HG03442 (cell line): ENCODE measurements around the gene MOG.
"Not testable (repeated sequence)": the region's sequence is repeated elsewhere in the genome, so short reads cannot be mapped to it uniquely, and the experiment has no call there.

Experiments used
- ATAC-seq: cut with Tn5 transposase; IDR thresholded peaks from one replicate; pipeline ENCODE4 v1.9.1; 2021; ENCODE audit warnings: mild to moderate bottlenecking, moderate library complexity; ENCODE audit not compliant: unreplicated experiment

Gene MOG

GRCh38 chr6:29637247-29637646 lies 19.6 kb upstream of the MOG start:
- ATAC-seq, result no peak

GRCh38 chr6:29641430-29642148 lies 15.3 kb upstream of the MOG start:
- ATAC-seq, result no peak

- ATAC-seq, result no peak
Measured at GRCh38 chr6:29647927-29648642, 8.8 kb upstream of the MOG start.

- ATAC-seq, result peak; percentile 96
Measured at GRCh38 chr6:29649701-29650673, 6.9 kb upstream of the MOG start.

- no peak for ATAC-seq
Measured at GRCh38 chr6:29651413-29652197, 5.3 kb upstream of the MOG start.

GRCh38 chr6:29652198-29652584 lies 4.7 kb upstream of the MOG start:
- ATAC-seq, result no peak

GRCh38 chr6:29653452-29654038 lies 3.3 kb upstream of the MOG start:
- no peak for ATAC-seq

GRCh38 chr6:29655658-29656057 lies 1.2 kb upstream of the MOG start:
- ATAC-seq, result no peak

GRCh38 chr6:29656157-29656556 lies 735 bp upstream of the MOG start:
- ATAC-seq, result no peak

GRCh38 chr6:29661071-29661470 lies 4.2 kb downstream of the MOG start:
- ATAC-seq, result no peak

- not testable (repeated sequence) for ATAC-seq
Measured at GRCh38 chr6:29661502-29662141, 4.7 kb downstream of the MOG start.

- no peak for ATAC-seq
Measured at GRCh38 chr6:29663300-29664042, 6.6 kb downstream of the MOG start.

- no peak for ATAC-seq
Measured at GRCh38 chr6:29665942-29666825, 9.3 kb downstream of the MOG start.

GRCh38 chr6:29666826-29667130 lies 9.9 kb downstream of the MOG start:
- no peak for ATAC-seq

- ATAC-seq, result no peak
Measured at GRCh38 chr6:29667158-29667557, 10.3 kb downstream of the MOG start.

GRCh38 chr6:29671026-29671425 lies 14.1 kb downstream of the MOG start:
- no peak for ATAC-seq

GRCh38 chr6:29672116-29672515 lies 15.2 kb downstream of the MOG start:
- not testable (repeated sequence) for ATAC-seq

GRCh38 chr6:29673161-29673560 lies 16.3 kb downstream of the MOG start:
- no peak for ATAC-seq
